ENCODE data around the gene ALOX15B. TPM values are rescaled to one million over a fixed set of nuclear protein-coding genes. Genes with fewer than 3 reads are reported as not detected.

The ALOX15B gene
- total and polyA plus RNA-seq, 2 of the 13 experiments (the other 11 are each of a cell fraction or from before 2014, with no cell fraction given) = not detected

DNA sequence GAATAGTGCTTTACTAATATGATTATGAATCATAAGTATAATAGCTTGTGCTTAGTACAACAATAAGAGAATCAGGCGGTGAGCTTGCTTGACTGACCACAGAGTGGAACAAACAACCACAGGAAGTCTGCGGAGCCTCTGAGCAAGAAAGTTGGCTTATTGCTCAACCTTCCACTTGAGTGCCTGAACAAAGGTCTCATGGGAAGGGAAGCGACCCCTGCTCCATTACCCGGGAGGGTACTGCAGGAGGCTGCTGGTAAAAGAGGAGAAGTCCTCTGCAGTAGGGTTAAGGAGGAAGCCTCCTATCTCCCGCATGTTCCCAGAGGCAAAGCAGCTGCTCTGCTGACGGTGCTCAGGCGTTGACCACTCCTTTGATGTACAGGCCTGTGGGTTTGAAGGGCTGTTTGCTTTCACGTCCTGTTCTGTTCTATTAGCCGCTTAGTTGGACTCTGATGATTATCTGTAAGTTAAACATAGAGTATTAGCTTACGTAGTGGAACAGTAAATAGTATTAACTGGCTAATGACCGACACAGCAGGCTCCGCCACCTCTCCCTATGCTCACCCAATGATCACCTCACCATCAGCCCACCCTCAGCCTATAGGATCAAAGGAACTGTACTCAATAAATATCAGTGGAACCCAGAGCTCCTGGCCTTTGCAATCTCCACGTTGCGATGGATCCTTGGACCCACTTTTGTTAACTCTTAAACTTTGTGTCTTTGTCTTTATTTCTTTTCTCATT lies 17.5 kb downstream of the ALOX15B start (continued):
- TF ChIP-seq, protein P1, sequence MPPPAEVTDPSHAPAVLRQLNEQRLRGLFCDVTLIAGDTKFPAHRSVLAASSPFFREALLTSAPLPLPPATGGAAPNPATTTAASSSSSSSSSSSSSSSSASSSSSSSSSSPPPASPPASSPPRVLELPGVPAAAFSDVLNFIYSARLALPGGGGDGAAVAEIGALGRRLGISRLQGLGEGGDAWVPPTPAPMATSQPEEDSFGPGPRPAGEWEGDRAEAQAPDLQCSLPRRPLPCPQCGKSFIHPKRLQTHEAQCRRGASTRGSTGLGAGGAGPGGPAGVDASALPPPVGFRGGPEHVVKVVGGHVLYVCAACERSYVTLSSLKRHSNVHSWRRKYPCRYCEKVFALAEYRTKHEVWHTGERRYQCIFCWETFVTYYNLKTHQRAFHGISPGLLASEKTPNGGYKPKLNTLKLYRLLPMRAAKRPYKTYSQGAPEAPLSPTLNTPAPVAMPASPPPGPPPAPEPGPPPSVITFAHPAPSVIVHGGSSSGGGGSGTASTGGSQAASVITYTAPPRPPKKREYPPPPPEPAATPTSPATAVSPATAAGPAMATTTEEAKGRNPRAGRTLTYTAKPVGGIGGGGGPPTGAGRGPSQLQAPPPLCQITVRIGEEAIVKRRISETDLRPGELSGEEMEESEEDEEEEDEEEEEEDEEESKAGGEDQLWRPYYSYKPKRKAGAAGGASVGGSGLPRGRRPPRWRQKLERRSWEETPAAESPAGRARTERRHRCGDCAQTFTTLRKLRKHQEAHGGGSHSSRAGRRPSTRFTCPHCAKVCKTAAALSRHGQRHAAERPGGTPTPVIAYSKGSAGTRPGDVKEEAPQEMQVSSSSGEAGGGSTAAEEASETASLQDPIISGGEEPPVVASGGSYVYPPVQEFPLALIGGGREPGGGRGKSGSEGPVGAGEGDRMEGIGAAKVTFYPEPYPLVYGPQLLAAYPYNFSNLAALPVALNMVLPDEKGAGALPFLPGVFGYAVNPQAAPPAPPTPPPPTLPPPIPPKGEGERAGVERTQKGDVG (CRISPR knock-in tag; IDR thresholded peaks at IDR 0.05; ENCODE audit: borderline replicate concordance) = peak; percentile 47; the same call in 1 of the 2 replicates
- TF ChIP-seq, protein P2, sequence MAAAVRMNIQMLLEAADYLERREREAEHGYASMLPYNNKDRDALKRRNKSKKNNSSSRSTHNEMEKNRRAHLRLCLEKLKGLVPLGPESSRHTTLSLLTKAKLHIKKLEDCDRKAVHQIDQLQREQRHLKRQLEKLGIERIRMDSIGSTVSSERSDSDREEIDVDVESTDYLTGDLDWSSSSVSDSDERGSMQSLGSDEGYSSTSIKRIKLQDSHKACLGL (CRISPR knock-in tag; IDR thresholded peaks at IDR 0.05) = 0 out of 2 replicates have a peak, but pooled peaks have one; percentile 28
- TF ChIP-seq TCF7L2 (IDR thresholded peaks at IDR 0.05; ENCODE audit: low read depth, low read length) (peak; percentile 95), ZNF564 (CRISPR knock-in tag; IDR thresholded peaks at IDR 0.05) (peak; percentile 42), ZNF296 (CRISPR knock-in tag; conservative IDR thresholded peaks at IDR 0.05) (no peak; the same call in 1 of the 2 replicates), ZNF567 (CRISPR knock-in tag; IDR thresholded peaks at IDR 0.05; ENCODE audit: borderline replicate concordance) (0 out of 2 replicates have a peak, but pooled peaks have one; percentile 50), SIN3A (IDR thresholded peaks at IDR 0.05; ENCODE audit: borderline replicate concordance, low read depth, low read length) (peak; percentile 93), ZNF292 (CRISPR knock-in tag; IDR thresholded peaks at IDR 0.05; ENCODE audit: borderline replicate concordance, low read depth) (0 out of 2 replicates have a peak, but pooled peaks have one; percentile 45), MED1 (CRISPR knock-in tag; IDR thresholded peaks at IDR 0.05) (peak; percentile 79), HMGA1 (CRISPR knock-in tag; conservative IDR thresholded peaks at IDR 0.05) (no peak), ZNF614 (CRISPR knock-in tag; IDR thresholded peaks at IDR 0.05; ENCODE audit: borderline replicate concordance) (0 out of 2 replicates have a peak, but pooled peaks have one; percentile 34), JUNB (CRISPR knock-in tag; IDR thresholded peaks at IDR 0.05; ENCODE audit: borderline replicate concordance) (peak; percentile 72; the same call in 1 of the 2 replicates), ZSCAN29 (CRISPR knock-in tag; conservative IDR thresholded peaks at IDR 0.05) (peak; percentile 85; the same call in 1 of the 2 replicates), STAG1 (CRISPR knock-in tag; IDR thresholded peaks at IDR 0.05) (no peak)
- TF ChIP-seq, protein P3, sequence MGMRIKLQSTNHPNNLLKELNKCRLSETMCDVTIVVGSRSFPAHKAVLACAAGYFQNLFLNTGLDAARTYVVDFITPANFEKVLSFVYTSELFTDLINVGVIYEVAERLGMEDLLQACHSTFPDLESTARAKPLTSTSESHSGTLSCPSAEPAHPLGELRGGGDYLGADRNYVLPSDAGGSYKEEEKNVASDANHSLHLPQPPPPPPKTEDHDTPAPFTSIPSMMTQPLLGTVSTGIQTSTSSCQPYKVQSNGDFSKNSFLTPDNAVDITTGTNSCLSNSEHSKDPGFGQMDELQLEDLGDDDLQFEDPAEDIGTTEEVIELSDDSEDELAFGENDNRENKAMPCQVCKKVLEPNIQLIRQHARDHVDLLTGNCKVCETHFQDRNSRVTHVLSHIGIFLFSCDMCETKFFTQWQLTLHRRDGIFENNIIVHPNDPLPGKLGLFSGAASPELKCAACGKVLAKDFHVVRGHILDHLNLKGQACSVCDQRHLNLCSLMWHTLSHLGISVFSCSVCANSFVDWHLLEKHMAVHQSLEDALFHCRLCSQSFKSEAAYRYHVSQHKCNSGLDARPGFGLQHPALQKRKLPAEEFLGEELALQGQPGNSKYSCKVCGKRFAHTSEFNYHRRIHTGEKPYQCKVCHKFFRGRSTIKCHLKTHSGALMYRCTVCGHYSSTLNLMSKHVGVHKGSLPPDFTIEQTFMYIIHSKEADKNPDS (CRISPR knock-in tag; IDR thresholded peaks at IDR 0.05) = peak; percentile 98
- TF ChIP-seq, protein P4, sequence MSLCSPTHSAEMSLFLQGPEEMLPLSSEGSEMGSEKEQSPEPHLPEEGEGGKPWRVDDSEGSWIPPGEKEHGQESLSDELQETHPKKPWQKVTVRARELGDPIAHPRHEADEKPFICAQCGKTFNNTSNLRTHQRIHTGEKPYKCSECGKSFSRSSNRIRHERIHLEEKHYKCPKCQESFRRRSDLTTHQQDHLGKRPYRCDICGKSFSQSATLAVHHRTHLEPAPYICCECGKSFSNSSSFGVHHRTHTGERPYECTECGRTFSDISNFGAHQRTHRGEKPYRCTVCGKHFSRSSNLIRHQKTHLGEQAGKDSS (CRISPR knock-in tag; IDR thresholded peaks at IDR 0.05; ENCODE audit: borderline replicate concordance, low read depth) = peak; percentile 89
- TF ChIP-seq, protein P5, sequence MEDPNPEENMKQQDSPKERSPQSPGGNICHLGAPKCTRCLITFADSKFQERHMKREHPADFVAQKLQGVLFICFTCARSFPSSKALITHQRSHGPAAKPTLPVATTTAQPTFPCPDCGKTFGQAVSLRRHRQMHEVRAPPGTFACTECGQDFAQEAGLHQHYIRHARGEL (CRISPR knock-in tag; IDR thresholded peaks at IDR 0.05) = no peak
- TF ChIP-seq, protein P6, sequence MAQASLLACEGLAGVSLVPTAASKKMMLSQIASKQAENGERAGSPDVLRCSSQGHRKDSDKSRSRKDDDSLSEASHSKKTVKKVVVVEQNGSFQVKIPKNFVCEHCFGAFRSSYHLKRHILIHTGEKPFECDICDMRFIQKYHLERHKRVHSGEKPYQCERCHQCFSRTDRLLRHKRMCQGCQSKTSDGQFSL (CRISPR knock-in tag; IDR thresholded peaks at IDR 0.05) = no peak
- TF ChIP-seq, protein P7, sequence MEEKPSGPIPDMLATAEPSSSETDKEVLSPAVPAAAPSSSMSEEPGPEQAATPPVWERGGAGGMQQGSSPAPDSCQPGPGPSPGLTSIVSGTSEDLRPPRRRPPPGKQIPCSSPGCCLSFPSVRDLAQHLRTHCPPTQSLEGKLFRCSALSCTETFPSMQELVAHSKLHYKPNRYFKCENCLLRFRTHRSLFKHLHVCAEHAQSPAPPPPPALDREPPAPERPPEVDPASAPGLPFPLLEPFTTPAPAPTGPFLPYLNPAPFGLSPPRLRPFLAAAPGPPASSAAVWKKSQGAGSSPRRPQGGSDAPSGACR (CRISPR knock-in tag; IDR thresholded peaks at IDR 0.05) = no peak
